HK-2 (cell line): ENCODE results near the gene SGF29.
"Not testable (repeated sequence)": the region's sequence is repeated elsewhere in the genome, so short reads cannot be mapped to it uniquely, and the experiment has no call there.

Source experiments
- DNase-seq: peaks from one replicate; pipeline ENCODE4 v3.0.0-alpha.2; 2018; ENCODE audit not compliant: unreplicated experiment

SGF29 gene

DNA sequence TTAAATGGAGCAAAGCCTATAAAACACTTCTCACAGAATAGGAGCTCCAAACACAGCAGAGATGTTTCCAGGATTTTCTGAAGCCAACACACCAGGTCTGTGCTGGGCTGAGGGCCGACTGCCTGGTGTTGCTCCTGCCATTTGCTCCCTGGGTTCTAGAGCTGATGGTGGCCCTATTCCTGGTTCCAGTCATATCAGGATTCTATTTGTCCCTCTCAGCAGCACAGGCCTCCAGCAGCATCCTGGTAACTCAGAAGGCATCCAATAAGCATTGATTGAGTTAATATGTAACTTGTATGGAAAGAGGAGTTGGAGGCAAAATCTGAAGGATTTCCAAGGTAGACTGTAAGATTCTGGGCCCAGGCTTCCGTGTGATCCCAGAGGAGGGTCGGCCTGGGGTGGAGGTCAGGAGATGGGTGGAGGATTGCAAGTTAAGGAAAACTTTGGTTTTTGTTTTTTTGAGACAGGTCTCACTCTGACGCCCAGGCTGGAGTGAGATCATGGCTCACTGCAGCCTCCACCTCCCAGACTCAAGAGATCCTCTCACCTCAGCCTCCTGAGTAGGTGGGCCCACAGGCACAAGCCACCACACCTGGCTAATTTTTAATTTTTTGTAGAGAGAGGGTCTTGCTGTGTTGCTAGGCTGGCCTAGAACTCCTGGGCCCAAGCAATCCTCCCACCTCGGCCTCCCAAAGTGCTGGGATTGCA lies 20.6 kb upstream of the SGF29 start:
- DNase-seq, result no peak

DNA sequence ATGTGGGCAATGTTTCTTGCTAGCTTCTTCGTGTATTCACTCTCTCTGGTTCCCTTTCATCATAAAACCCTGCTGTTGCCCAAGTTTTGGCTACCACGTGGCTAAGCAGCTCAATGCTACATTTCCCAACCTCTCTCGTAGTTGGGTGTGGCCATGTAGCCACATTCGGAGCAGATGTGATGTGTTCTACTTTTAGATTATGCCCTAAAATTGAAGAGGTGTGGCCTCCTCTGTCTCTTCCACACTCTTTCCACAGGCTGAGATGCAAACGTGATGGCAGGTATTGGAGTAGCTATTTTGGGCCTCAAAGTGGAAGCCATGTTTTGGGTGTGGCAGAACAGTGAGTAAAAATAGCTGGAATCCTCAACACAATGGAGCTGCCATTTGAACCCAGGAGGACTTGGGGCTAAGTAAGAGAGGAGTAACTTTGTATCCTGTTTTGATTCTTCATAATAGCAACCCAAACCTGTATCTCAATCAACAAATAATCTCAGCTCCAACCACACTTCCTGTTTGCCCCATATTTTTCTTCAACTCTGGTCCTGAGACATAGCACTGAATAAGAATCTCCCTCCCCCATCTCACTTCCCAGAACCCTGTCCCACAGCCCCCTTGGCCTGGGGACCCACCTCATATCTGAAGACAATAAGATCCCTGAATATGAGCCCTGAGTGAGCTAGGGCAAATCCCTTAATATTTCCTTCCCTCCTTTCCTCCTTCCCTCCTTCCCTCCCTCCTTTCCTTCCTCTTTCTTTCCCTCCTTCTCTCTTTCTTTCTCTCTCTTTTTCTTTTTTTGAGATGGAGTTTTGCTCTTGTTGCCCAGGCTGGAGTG lies 19.0 kb upstream of the SGF29 start:
- no peak for DNase-seq

DNA sequence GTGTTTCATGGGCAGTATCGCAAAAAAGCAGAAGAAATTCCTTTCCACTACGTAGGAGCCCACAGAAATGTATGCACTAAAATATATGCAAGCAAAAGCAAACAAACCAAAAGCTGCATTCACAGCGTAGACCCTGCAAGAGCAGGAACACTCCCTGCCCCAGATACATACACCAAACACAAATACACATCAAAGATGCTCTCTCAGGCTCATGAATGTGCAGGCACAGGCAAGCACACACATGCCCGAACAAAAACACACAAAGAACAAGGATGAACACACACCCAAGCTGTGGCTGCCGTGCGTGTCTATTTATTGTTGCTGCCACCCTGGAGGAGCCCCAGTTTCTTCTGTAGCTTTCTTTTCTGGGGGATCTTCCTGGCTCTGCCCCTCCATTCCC lies 16.6 kb upstream of the SGF29 start:
- DNase-seq, result no peak

DNA sequence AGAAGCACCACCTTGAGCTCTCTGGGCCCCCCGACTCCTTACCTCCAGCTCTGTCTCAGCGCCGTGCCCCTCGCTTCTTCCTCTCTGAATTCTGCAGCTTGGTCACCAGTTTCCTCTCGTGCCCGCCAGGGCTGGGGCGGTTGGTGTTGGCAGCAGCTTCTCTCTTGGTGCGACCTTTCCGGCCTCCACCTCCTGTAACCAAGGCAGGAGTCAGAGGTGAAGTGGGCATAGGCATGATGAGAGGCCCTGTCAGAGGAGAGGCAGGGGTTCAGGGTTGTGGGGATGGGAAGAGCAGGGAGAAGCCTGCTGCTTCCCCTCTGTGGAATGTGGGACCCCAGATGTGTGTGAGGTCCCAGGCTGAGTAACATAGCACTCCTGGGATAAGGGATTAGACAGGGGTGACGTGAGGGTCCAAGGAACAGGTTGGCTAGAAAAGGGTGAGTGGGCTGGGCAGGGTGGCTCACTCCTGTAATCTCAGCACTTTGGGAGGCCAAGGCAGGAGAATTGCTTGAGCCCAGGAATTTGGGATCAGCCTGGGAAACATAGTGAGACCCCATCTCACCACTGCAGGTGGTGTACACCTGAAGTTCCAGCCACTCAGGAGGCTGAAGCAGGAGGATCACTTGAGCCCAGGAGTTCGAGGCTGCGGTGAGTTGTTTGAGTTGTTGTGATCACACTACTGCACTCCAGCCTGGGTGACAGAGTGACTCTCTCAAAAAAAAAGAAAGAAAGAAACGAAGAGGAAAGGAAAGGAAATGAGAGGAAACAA lies 15.6 kb upstream of the SGF29 start:
- no peak for DNase-seq

DNA sequence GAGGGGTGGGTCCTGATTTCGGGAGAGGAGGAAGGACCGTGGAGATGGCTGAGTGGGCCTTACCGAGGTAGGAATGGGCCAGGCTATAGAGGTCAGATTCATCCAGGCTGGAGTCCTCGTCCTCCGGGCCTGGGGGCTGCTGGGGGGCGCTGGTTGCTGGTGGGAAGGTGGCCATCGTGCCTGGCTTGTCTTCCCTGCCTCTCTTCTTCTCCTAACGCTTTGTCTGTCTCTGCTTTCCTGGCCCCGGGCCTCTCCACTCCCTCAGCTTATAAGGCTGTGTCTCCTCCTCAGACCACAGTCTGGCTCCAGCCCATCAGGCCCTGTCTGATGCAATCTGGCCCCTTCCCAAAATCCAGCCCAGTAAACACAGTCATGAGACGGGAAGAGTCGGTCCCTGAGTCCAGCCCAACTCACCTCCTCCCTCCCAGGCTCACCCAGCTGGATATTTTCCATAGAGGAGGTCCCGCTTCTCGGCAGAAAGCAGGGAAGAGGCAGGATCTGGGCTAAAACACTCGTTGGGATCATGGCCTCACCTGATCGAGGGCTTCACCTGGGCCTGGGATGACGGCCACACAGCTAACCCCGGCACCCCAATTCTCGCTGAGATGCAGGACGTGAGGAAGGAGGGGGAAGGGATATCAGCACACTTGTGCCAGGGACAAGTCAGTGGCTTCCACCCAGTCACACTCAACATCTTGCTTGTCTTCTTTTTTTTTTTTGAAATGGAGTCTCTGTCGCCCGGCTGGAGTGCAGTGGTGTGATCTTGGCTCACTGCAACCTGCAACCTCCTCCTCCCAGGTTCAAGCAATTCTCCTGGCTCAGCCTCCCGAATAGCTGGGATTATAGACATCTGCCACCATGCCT lies 14.8 kb upstream of the SGF29 start, which contains the start of gene NUPR1:
Gene NUPR1 (minus strand): TSS at position 242 of the 864 bp plus-strand sequence. CDS start 67 bp downstream, at position 175.
- no peak for DNase-seq

DNA sequence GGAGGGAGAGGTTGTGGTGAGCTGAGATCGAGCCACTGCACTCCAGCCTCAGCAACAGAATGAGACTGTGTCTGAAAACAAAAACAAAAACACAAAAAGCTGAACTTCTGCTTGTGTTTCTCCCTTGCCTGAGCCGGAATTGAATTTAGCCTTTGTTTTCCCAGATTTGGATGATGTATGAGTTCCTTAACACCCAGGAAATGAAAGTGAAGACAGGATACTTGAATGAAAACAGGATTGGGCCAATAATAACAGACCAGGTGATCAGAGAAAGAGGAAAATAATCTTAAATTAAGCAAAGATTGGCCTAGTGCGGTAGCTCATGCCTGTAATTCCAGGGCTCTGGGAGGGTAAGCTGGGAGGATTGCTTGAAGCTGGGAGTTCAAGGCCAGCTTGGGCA lies 13.4 kb upstream of the SGF29 start:
- no peak for DNase-seq

DNA sequence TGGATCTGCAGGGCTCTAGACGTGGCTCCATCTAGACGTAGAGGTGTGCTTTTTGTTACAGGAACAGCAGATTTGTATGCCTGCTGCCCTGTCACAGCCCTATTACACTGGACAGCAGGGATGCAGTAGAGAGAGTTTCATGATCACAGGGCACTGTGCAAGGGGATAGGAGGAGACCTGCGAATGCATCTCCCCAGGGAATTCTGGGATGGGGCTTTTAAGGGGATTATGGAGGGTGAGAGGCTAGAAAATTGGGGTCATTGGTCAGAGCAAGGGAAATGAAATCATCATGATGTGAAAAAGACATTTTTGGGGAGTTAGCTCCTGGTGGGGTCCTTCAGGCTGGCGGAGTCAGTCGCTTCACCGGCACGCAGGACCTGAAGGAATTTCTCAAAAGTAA lies 11.1 kb upstream of the SGF29 start:
- no peak for DNase-seq

DNA sequence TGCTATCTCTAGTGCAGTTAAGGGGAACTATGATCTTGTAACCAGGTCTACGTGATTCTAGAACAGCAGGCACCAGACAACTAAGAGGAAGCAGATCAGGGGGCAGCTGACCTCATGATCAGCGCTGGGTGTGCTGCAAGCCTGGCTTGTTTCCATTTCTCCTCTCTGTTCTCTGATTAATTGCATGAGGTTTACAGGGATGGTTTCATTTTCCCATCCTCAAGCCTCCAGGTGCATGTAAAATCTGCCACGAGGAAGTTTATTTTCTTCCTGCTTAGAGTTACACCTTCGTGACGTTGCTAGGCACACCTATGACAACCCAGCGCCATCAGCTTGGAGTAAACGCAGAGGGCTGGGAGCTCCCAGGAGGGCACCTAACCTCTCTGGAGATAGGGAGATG lies 10.6 kb upstream of the SGF29 start:
- DNase-seq, result no peak

DNA sequence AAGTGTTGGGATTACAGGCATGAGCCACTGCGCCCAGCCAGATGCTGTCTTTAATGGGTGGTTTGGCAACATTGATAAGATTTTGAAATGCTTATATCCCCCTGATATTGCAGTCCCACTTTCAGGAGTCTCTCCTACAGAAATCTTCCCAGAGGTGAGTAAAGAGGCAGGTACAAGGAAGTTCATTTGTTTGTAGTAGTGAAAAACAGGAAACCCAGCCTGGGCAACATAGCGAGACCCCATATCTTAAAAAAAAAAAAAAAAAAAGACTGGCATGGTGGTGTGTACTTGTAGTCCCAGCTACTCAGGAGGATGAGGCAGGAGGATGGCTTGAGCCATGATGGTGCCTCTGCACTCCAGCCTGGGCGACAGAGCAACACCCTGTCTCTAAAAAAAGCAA lies 8.7 kb upstream of the SGF29 start:
- DNase-seq, result no peak

DNA sequence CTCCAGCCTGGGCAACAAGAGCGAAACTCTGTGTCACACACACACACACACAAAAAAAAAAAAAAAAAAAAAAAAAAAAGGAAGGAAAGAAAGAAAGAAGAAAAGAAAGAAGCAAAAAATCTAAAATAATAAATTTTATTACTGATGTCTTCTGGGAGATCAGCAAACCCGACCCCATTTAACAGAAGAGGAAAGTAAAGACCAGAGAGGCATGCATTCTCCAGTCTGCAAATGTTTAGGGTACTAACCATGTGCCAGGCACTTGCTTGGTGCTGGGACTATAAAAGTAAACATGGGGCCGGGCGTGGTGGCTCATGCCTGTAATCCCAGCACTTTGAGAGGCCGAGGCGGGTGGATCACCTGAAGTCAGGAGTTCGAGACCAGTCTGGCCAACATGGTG lies 7.8 kb upstream of the SGF29 start:
- not testable (repeated sequence) for DNase-seq

DNA sequence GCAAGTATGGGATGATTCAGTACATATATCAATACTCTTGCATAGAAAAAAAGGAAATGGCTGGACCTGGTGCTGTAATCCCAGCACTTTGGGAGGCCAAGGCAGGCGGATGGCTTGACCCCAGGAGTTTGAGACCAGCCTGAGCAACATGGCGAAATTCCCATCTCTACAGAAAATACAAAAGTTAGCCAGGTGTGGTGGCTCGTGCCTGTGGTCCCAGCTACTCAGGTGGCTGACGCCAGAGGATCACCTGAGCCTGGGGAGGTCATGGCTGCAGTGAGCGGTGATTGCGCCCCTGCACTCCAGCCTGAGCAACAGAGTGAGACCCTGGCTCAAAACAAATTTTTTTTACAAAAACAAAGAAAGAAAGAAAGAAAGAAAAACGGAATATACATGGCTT lies 7.1 kb upstream of the SGF29 start:
- no peak for DNase-seq

DNA sequence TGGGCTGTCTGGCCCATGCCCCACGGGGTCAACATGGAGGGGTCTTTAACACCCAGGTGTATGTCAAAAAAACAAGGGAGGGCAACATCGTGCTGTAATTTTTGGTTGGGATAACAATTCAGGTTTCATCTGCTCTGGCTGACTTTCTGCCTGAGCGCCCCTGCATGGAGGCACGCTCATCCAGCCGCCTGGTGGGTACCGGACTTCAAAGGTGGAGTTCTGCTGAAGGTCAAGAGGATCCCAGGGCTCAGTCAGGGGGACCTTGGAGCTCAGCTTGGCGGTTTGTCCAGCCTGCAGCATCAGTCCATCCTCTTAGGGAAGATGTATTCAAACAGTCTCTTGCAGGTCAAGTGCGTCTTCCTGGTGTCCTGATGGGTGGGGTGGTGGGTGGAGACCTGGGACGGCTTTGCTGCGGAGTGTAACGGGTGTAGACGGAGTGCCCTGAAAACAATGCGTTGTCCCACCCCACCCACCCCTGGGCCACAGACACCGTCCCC lies 5.4 kb upstream of the SGF29 start:
- no peak for DNase-seq

DNA sequence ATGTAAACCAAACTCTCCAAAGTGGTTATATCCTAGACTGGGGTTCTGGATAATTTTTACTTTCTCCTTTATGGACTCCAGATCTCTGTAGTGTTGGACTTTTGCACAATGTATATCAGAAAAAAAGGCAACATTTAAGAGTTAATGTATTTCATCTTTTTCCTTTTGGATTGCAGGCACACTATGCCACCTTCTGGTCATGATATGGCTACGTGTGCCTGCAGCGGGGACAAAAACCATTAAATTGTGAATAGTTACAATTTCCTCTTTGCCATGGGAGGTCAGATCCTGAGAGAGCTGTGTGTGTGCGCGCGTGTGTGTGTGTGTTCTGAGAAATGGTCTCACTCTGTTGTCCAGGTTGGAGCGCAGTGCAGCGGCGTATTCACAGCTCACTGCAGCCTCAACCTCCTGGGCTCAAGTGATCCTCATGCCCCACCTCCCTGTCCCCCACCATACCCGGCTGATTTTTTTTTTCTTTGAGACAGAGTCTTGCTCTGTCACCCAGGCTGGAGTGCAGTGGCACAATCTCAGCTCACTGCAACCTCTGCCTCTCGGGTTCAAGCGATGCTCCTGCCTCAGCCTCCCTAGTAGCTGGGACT lies 4.3 kb upstream of the SGF29 start:
- DNase-seq, result no peak

DNA sequence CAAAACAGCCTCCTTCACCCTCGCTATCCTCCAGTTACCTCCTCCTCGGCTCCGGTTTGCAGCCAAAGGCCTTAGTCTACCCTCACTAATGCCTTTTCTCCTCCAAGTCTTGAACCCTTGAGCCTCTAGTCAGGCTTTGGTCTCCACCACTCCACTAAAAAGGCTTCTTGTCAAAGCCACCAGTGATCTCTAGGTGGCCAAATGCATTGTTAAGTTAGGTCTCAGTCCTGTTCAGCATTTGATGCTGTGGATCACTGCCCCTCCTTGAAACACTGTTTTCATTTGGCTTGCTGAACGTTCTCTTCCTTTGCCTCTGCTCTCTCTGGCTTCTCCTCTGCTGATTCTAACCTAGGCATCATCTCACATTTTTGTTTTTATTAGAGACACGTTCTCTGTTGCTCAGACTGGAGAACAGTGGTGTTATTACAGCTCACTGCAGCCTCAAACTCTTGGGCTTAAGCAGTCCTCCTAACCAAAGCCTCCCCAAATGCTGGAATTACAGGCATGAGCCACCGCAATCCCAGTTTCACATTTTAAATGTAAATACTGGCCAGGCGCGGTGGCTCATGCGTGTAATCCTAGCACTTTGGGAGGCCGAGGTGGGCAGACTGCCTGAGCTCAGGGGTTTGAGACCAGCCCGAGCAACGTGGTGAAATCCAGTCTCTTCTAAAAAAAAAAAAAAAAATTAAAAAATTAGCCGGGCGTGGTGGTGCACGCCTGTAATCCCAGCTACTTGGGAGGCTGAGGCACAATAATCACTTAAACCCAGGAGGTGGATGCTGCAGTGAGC lies 1.1 kb downstream of the SGF29 start:
- no peak for DNase-seq

DNA sequence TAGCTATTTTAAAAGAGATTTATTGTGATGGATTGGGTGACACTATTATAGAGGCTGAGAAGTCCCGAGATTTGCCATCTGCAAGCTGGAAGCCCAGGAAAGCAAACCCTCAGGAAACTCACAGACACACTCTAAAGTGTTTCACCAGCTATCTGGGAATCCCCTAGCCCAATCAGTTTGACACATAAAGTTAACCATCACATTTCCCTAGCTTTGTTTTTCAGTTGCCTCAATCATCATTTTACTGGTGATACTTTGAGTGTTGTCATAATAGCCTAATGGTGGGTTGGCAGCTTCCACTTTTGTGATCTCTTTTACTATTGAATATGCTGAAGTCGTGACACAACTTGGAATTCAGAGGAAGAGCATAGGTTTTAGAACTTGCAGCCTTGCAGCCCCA lies 1.8 kb downstream of the SGF29 start:
- DNase-seq, result no peak

DNA sequence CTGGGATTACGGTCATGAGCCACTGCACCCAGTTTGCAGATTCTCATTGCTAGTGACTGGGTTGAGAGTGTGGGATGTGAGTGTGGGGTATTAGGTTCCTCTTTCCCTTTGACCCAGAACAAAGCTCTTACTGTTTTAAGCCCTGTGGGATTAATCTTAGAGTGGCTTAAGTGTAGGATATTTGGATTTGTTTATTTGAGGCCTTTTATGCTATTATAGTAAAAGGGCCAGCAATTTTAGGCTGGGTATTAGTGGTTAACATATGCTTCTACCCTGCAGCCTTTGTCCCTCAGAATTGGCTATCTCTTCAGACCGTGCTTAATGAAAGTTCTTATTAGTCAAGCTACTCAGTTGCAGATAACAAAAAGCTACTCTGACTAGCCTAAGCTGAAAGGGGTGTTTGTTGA lies 3.2 kb downstream of the SGF29 start:
- DNase-seq, result no peak

DNA sequence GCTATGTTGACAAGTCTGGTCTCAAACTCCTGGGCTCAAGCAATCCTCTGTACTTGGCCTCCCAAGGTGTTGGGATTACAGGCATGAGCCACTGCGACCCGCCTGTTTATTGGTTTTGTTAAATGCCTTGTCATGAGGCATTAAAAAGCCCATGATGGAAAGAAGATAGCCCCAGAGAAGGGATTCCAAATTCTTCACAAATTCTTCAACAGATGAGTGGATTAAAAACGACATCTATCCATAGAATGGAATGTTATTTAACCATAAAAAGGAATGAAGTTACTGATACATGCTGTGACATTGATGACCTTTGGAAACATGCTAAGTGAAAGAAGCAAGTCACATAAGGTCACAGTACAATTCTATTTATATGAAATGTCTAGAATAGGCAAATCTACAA lies 4.7 kb downstream of the SGF29 start:
- no peak for DNase-seq

DNA sequence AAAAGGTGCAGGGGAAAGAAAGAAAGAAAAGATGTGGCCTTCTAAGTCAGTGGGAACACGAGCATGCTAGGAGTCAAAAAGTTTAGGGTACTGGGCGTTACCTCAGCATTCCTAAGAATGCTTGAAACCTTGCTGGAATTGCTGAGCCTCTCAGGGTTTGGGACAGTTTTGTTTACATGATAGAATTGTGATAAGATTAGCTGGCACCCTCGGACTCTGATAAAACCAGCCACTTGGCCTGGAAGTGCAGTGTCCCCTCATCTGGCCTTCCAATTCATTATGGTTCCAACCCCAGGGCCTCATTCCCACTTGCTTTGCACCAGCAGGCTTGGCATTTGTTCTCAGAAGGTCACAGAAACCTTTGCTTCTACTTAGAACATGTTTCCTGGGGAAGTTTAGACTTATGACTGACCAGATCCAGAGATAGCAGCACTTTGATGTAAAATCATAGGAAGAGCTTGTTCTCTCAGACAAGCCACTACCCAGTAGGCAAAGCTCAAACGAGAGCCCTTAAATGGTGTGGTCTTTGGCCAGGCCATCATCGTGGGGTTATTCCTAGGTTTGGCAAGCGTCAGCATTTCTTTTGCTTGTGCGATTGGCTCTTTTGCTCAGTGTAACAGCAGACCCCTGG lies 8.0 kb downstream of the SGF29 start:
- no peak for DNase-seq

DNA sequence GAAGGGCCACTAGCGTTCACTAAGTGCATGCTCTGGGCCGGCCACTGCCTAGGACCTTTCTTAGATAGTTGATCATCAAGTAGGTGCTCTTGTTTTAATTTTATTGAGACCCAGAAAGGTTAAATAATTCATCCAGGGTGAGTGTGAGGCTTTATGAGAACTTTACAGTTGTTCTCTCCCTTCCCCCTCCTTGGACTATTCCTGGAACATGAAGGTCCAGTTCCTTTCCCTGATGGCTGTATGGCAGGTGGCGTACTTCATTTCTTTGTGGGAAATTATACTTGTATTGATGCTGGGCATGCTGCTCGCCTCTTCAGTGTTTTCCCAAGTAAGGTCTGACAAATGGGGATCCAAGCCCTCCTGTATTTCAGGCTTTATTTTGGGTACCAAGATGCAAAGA lies 8.5 kb downstream of the SGF29 start:
- DNase-seq, result no peak

DNA sequence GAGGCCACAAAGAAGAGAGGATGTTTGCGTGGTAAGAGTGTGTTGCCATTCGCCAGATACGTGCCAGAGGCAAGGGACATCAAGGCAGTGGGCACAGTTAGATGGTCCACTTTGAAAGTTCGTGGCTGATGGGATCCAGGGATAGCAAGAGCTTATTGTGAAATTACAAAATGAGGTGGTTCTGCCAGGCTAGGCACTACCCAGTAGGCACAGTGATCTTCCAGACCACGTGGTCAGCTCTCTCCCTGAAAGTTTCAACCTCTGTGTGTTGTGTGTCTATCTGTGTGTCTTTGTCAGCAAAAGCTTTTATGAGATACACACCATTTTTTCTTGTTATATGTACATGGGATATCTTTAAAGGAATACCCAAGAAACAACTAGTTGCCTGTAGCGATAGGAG lies 9.5 kb downstream of the SGF29 start:
- DNase-seq, result no peak
